ENCODE results near the gene GPC2.
"Not testable (repeated sequence)": the region's sequence is repeated elsewhere in the genome, so short reads cannot be mapped to it uniquely, and the experiment has no call there.

GPC2 gene

DNA sequence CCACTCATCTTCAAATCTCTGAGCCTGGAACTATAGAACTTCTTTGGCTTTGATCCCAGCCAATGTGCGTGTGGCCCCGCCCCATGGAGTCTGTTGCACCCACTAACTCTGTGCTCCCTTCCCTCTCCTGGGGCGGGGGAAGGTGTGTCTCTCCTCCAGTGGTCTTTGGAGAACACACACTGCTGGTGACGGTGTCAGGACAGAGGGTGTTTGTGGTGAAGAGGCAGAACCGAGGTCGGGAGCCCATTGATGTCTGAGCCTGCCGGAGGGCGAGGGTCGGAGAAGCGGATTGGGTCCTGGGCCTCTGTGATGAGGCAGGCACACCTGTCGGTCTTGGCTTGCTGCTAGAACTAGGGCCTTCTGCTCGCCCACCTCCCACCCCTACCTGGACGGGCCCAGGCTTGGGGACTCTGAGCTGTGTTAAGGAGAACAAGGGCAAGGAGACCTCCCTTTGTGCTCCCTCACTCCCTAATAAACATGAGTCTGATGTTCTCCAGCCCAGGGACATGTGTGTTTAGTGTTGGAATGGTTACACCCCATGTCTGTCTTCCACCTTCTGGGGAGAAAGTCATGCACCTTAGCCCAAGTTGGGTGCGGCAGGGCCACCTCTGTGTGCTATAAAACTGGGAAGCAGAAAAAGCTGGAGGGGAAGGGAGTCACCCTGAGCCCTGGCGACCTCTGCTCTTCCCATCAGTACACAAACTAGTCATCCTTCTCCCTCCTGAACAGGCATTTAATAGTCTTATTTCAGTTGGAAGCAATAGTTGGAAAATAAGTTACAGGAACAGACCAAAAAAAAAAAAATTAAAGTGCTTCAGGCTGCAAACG, 23.3 kb downstream of the GPC2 start:
- H3K36me3 ChIP-seq (ENCODE audit: control insufficient read depth, insufficient read depth, low read length) = peaks cover 40% of the 10 kb centered on the region

DNA sequence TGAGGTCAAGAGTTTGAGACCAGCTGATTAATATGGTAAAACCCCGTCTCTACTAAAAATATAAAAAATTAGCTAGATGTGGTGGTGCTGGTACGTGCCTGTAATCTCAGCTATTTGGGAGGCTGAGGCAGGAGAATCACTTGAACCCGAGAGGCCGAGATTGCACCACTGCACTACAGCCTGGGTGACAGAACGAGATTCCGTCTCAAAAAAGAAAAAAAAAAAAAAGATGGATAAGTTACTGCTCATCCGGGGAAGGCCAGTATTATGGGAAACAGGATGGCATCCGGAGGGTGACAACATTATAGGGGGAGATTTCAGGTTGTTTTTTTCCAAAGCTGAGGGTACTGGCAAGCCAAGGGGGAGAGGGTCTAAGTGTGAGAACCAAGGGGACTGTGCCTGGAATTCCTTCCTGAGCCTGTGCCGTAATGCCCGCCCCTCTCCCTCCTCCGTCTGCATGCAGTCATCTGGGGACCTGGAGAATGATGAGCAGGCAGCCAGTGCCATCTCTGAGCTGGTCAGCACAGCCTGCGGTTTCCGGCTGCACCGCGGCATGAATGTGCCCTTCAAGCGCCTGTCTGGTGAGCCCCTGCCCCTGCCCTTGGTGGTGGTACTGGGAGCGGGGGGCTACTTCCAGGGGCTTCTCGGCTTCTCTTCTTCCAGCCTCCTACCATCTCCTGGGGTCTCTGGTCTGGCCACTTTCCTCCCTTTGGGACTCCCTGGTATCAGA, 24.1 kb downstream of the GPC2 start:
- Histone ChIP-seq H3K4me1 (ENCODE audit: control insufficient read depth, insufficient read depth, low read length) (peaks cover 10% of the 10 kb centered on the region), H3K27me3 (ENCODE audit: control insufficient read depth, insufficient read depth, low read length) (no peaks in the 10 kb centered on the region), H3K36me3 (ENCODE audit: control insufficient read depth, insufficient read depth, low read length) (peaks cover 40% of the 10 kb centered on the region), H3K9ac (ENCODE audit: low read depth, low read length) (no peak overlapping the region), H3K9me3 (ENCODE audit: control insufficient read depth, insufficient read depth, low read length) (no peaks in the 10 kb centered on the region), H3K4me3 (ENCODE audit: low read depth, low read length) (no peak overlapping the region)

More for the DNA sequence above, 23.3 kb downstream of the GPC2 start:
- no peak overlapping the region for H3K4me3 ChIP-seq (ENCODE audit: low read depth, low read length)
- peaks cover 8% of the 10 kb centered on the region for H3K4me1 ChIP-seq (ENCODE audit: control insufficient read depth, insufficient read depth, low read length)
- H3K9ac ChIP-seq (ENCODE audit: low read depth, low read length) = no peak overlapping the region
- no peaks in the 10 kb centered on the region for H3K27me3 ChIP-seq (ENCODE audit: control insufficient read depth, insufficient read depth, low read length)
- H3K9me3 ChIP-seq (ENCODE audit: control insufficient read depth, insufficient read depth, low read length) = no peaks in the 10 kb centered on the region

DNA sequence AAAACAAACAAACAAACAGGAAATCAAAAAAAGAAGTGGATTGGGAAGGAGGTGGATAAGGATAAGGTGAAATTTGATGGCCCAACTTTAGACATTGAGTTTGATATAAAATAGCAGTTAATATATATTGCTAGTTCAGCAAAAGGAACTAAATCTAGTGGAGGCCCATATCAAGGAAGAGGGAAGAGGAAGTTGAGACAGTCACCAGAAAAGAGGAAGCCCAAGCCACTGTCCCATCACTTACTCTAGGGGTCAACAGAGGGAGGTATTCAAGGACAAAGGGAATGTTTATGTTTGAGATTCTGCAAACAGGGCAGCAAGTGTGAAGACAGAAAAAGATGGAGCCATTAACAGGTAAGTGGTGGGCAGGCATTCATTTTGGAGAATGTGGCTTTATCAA, 24.8 kb downstream of the GPC2 start:
- Histone ChIP-seq H3K9me3 (ENCODE audit: control insufficient read depth, insufficient read depth, low read length) (no peaks in the 10 kb centered on the region), H3K27me3 (ENCODE audit: control insufficient read depth, insufficient read depth, low read length) (no peaks in the 10 kb centered on the region), H3K36me3 (ENCODE audit: control insufficient read depth, insufficient read depth, low read length) (peaks cover 40% of the 10 kb centered on the region), H3K4me1 (ENCODE audit: control insufficient read depth, insufficient read depth, low read length) (peaks cover 10% of the 10 kb centered on the region), H3K9ac (ENCODE audit: low read depth, low read length) (no peak overlapping the region), H3K4me3 (ENCODE audit: low read depth, low read length) (no peak overlapping the region)

DNA sequence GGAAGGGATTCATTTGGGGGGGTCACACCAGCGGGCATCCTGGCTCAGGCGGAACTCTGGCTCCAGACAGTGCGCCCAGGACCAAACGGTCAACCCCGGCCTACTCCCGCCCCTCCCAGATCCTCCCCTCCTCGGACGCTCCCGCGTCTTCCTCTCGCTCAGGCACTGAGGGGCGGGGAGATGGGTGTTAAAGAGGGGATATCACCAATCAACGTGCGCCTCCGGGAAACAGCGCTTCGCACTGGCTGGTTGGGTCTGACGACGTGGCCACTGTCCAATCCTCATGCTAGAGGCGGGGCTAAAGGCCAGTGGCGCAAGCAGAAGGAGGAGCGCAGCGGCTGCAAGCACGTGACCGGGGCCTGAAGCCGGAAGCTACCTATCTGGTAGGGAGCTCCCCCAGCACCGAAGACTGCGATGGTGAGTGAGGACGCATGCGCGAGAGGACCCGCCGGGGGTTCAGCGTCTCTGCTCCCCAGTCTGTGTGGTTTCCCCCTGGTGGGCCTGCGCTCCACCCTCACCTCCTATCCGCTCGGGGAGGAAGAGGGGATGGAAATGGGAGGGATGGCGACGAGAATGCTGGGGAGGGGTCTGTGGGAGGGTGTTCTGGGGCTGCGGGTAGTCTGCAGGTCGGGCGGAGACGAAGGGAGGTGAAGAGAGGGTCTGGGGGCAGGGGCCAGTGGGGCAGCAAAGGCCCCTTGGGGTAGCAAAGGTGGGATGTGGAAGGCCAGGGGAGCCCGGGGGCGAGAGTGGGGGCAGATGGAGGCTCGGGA, 28.4 kb downstream of the GPC2 start, which contains the start of gene LAMTOR4:
TSS of gene LAMTOR4 (plus strand) at position 360 of the 770 bp plus-strand sequence. CDS start at position 415, 55 bp downstream.
- Histone ChIP-seq H3K36me3 (ENCODE audit: control insufficient read depth, insufficient read depth, low read length) (peaks cover 7% of the 10 kb centered on the region), H3K9me3 (ENCODE audit: control insufficient read depth, insufficient read depth, low read length) (no peaks in the 10 kb centered on the region), H3K9ac (ENCODE audit: low read depth, low read length) (peak within 1 kb of the TSS; percentile 84), H3K4me3 (ENCODE audit: low read depth, low read length) (peak within 1 kb of the TSS; percentile 98), H3K27me3 (ENCODE audit: control insufficient read depth, insufficient read depth, low read length) (no peaks in the 10 kb centered on the region), H3K4me1 (ENCODE audit: control insufficient read depth, insufficient read depth, low read length) (peaks cover 8% of the 10 kb centered on the region)

DNA sequence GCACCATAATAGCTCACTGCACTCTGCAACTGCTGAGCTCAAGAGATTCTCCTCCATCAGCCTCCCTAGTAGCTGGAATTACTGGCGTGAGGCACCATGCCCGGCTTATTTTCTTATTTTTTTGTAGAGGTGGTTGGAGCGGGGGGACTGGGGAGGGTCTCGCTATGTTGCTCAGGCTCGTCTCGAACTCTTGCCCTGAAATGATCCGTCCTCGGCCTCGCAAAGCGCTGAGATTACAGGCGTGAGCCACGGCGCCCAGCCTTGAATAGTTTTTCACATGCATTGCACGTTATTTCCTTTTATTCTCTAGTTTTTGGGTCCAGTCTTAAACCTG, 29.0 kb downstream of the GPC2 start:
- H3K27me3 ChIP-seq (ENCODE audit: control insufficient read depth, insufficient read depth, low read length) = no peaks in the 10 kb centered on the region

DNA sequence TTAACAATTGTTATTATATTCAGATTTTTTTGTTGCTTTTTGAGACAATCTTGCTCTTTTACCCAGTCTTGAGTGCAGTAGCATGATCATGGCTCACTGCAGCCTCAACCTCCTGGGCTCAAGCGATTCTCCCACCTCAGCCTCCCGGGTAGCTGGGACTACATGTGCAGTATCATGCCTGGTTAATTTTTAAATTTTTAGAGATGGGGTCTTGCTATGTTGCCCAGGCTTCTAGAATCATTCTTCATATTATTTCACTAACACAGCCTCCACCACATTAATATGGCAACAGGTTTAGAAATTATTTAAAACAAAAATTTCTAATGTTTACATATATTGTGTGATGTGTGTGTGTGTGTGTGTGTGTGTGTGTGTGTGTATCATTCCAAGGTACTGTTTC, 29.9 kb downstream of the GPC2 start:
- no peaks in the 10 kb centered on the region for H3K9me3 ChIP-seq (ENCODE audit: control insufficient read depth, insufficient read depth, low read length)
- H3K36me3 ChIP-seq (ENCODE audit: control insufficient read depth, insufficient read depth, low read length) = no peaks in the 10 kb centered on the region
- H3K9ac ChIP-seq (ENCODE audit: low read depth, low read length) = no peak overlapping the region
- no peak overlapping the region for H3K4me3 ChIP-seq (ENCODE audit: low read depth, low read length)
- no peaks in the 10 kb centered on the region for H3K27me3 ChIP-seq (ENCODE audit: control insufficient read depth, insufficient read depth, low read length)
- peaks cover 5% of the 10 kb centered on the region for H3K4me1 ChIP-seq (ENCODE audit: control insufficient read depth, insufficient read depth, low read length)

More for the DNA sequence above, 29.0 kb downstream of the GPC2 start:
- peaks cover 8% of the 10 kb centered on the region for H3K4me1 ChIP-seq (ENCODE audit: control insufficient read depth, insufficient read depth, low read length)
- H3K4me3 ChIP-seq (ENCODE audit: low read depth, low read length) = peak overlapping the region; percentile 40
- H3K9ac ChIP-seq (ENCODE audit: low read depth, low read length) = peak overlapping the region; percentile 37
- no peaks in the 10 kb centered on the region for H3K9me3 ChIP-seq (ENCODE audit: control insufficient read depth, insufficient read depth, low read length)
- H3K36me3 ChIP-seq (ENCODE audit: control insufficient read depth, insufficient read depth, low read length) = peaks cover 2% of the 10 kb centered on the region

DNA sequence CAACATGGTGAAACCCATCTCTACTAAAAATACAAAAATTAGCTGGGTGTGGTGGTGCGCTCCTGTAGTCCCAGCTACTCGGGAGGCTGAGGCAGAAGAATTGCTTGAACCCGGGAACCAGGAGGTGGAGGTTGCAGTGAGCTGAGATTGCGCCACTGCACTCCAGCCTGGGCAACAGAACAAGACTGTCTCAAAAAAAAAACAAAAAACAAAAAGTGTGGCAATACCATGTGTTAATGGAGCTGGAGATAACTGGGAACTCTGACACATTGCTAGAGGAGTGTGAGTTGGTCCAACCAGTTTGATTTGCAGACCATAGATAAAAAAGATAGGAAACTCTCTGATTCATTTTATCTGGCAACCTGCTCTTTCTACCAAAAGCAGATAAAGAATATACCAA, 30.8 kb downstream of the GPC2 start:
- H3K36me3 ChIP-seq (ENCODE audit: control insufficient read depth, insufficient read depth, low read length); H3K27me3 ChIP-seq (ENCODE audit: control insufficient read depth, insufficient read depth, low read length); H3K4me3 ChIP-seq (ENCODE audit: low read depth, low read length); H3K9me3 ChIP-seq (ENCODE audit: control insufficient read depth, insufficient read depth, low read length); H3K4me1 ChIP-seq (ENCODE audit: control insufficient read depth, insufficient read depth, low read length); H3K9ac ChIP-seq (ENCODE audit: low read depth, low read length): not testable (repeated sequence)

DNA sequence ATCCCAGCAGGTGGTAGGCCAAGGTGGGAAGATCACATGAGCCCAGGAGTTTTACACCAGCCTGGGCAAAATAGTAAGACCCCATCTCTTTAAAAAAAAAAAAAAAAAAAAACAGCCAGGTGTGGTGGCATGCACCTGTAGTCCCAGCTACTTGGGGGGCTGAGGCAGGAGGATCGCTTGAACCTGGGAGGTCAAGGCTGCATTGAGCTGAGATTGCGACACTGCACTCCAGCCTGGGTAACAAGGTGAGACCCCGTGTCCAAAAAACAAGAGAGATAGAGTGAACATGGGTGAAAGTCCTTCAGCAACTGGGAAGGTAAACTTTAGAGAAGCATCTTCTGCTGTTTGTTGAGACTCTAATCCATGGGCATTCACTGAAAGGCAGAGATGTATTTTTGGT, 34.7 kb downstream of the GPC2 start:
- Histone ChIP-seq H3K4me1 (ENCODE audit: control insufficient read depth, insufficient read depth, low read length) (no peaks in the 10 kb centered on the region), H3K27me3 (ENCODE audit: control insufficient read depth, insufficient read depth, low read length) (no peaks in the 10 kb centered on the region), H3K36me3 (ENCODE audit: control insufficient read depth, insufficient read depth, low read length) (no peaks in the 10 kb centered on the region), H3K9me3 (ENCODE audit: control insufficient read depth, insufficient read depth, low read length) (no peaks in the 10 kb centered on the region), H3K9ac (ENCODE audit: low read depth, low read length) (no peak overlapping the region), H3K4me3 (ENCODE audit: low read depth, low read length) (no peak overlapping the region)

DNA sequence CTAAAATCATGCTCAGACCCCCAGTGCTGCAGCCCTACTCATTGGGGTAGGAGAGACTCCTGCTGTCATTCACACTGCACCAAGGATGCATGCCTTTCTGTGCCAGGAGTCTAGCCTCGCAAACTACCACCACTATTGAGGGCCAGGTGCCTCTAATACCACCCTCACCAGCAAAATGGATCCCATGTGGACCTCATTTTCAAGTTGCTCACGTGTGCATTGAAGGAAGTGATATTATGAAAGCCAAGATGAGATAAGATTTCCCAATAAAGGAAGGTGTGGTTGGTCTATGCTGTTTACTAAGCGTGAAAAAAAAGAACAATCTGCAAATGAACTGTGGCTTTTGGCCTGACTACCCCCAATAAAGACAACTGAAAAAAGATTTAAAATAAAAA, 35.6 kb downstream of the GPC2 start:
- H3K9ac ChIP-seq (ENCODE audit: low read depth, low read length) = no peak overlapping the region
- H3K4me1 ChIP-seq (ENCODE audit: control insufficient read depth, insufficient read depth, low read length) = no peaks in the 10 kb centered on the region
- H3K9me3 ChIP-seq (ENCODE audit: control insufficient read depth, insufficient read depth, low read length) = no peaks in the 10 kb centered on the region
- no peaks in the 10 kb centered on the region for H3K36me3 ChIP-seq (ENCODE audit: control insufficient read depth, insufficient read depth, low read length)
- no peak overlapping the region for H3K4me3 ChIP-seq (ENCODE audit: low read depth, low read length)
- H3K27me3 ChIP-seq (ENCODE audit: control insufficient read depth, insufficient read depth, low read length) = no peaks in the 10 kb centered on the region

DNA sequence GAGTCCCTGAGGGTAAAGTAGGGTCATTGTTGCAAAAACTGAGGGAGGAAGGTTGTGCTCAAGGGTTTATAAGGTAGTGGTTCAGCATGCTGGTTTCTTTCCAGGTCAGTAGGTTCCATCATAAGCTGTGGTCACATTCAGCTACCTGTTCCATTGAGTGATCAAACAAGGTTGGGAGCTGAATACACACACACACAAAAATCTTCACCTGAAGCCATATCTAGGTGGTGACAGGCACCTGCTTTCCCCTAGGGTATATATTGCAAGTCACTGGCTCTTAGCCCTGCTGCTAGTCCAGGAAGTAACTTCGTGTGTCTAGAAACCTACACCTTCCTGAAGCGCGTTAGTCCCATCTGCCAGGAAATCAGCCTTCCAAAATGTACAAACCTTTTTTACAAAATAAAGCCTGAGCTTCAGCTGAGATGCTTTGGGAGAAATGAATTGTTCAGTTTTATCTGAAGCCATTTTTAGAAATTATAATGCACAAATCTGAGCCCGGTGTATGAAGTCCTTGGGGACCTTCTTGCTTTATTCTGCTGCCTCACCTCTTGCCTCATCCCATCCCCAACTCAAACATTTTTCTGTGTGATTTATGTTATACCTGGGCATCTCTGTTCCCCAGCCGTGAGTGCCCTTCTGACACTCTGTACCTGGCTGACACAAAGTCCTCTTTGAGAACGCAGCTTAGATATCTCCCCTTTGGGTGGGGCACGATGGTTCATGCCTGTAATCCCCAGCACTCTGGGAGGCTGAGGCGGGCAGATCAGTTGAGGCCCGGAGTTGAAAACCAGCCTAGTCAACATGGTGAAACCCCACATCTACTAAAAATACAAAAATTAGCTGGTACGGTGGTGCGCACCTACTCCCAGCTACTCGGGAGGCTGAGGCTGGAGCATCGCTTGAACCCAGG, 39.1 kb downstream of the GPC2 start:
- H3K9me3 ChIP-seq (ENCODE audit: control insufficient read depth, insufficient read depth, low read length) = no peaks in the 10 kb centered on the region
- H3K9ac ChIP-seq (ENCODE audit: low read depth, low read length) = no peak overlapping the region
- no peak overlapping the region for H3K4me3 ChIP-seq (ENCODE audit: low read depth, low read length)
- no peaks in the 10 kb centered on the region for H3K36me3 ChIP-seq (ENCODE audit: control insufficient read depth, insufficient read depth, low read length)
- no peaks in the 10 kb centered on the region for H3K4me1 ChIP-seq (ENCODE audit: control insufficient read depth, insufficient read depth, low read length)
- H3K27me3 ChIP-seq (ENCODE audit: control insufficient read depth, insufficient read depth, low read length) = no peaks in the 10 kb centered on the region

DNA sequence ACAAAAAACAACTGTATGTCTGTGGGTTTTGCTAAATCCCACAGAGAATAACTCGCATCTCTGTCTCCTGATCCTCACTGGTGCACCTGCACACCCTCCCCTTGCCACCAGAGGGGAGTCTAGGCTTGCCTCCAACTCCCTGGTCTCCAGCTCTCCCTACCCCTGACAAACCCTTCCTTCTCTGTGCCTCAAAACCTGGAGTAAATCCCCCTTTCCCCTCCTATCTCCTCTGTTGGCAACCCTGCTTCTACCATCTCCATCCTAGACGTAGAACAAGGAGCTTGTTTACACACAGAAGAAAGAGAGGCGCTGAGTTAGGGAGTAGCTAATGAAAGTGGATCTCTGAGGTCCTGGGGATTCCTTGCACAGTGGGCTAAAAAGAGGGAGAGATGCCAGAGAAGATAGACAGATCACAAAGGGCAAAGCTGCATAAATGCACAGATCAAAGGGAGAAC, 44.5 kb downstream of the GPC2 start:
- Histone ChIP-seq H3K27me3 (ENCODE audit: control insufficient read depth, insufficient read depth, low read length) (peaks cover 16% of the 10 kb centered on the region), H3K9me3 (ENCODE audit: control insufficient read depth, insufficient read depth, low read length) (no peaks in the 10 kb centered on the region), H3K4me1 (ENCODE audit: control insufficient read depth, insufficient read depth, low read length) (no peaks in the 10 kb centered on the region), H3K4me3 (ENCODE audit: low read depth, low read length) (no peak overlapping the region), H3K9ac (ENCODE audit: low read depth, low read length) (no peak overlapping the region), H3K36me3 (ENCODE audit: control insufficient read depth, insufficient read depth, low read length) (no peaks in the 10 kb centered on the region)

Measured in iPS-15b (cell line).